Natural killer cell (primary cell): ENCODE measurements around the gene ARHGAP44. TPM values are rescaled to one million over a fixed set of nuclear protein-coding genes. Genes with fewer than 3 reads are reported as not detected.

ENCODE experiments used
- ATAC-seq, 3 donors: fragments of 150-1000 bp in 2 of 3; fragments of 200-7000 bp in 1 of 3; cut with Tn5 transposase; 1 replicate in 1 of 3; 2 replicates in 2 of 3; pipeline ENCODE4 v1.10.0; 2021; ENCODE audit warnings: mild to moderate bottlenecking in 2 of 3, moderate library complexity in 2 of 3
- DNase-seq, 2 donors: peaks; one replicate each; pipeline versions ENCODE4 v3.0.0 to v3.0.0-alpha.2; 2013 to 2021; ENCODE audit warnings: mixed read lengths in 1 of 2
- H3K27ac ChIP-seq: one replicate; pipeline ENCODE4 v1.5.1; 2013; ENCODE audit warnings: mild to moderate bottlenecking, low read length
- H3K27me3 ChIP-seq: one replicate; pipeline ENCODE4 v1.6.1; 2013; ENCODE audit warnings: low read length; ENCODE audit not compliant: control insufficient read depth, insufficient read depth
- H3K36me3 ChIP-seq: one replicate; pipeline ENCODE4 v1.6.1; 2013; ENCODE audit warnings: low read length; ENCODE audit not compliant: control insufficient read depth, insufficient read depth
- H3K4me1 ChIP-seq: one replicate; pipeline ENCODE4 v1.6.1; 2013; ENCODE audit warnings: low read length; ENCODE audit not compliant: control insufficient read depth, insufficient read depth
- H3K4me3 ChIP-seq: one replicate; pipeline ENCODE4 v1.5.1; 2013; ENCODE audit warnings: low read length
- H3K9me3 ChIP-seq: one replicate; pipeline ENCODE4 v1.6.1; 2013; ENCODE audit warnings: low read length; ENCODE audit not compliant: control insufficient read depth, insufficient read depth
- H3K27ac Mint-ChIP-seq, 2 donors: one replicate each; pipeline ENCODE4 v1.8.0; 2022; ENCODE audit warnings: mild to moderate bottlenecking in 2 of 2, mixed read lengths in 2 of 2, moderate library complexity in 1 of 2
- H3K27me3 Mint-ChIP-seq, 2 donors: one replicate each; pipeline ENCODE4 v1.8.0; 2022; ENCODE audit warnings: low read depth in 2 of 2, mixed read lengths in 2 of 2
- H3K36me3 Mint-ChIP-seq: one replicate; pipeline ENCODE4 v1.8.0; 2022; ENCODE audit warnings: mixed read lengths
- H3K4me1 Mint-ChIP-seq, 2 donors: one replicate each; pipeline ENCODE4 v1.8.0; 2022; ENCODE audit warnings: mixed read lengths in 2 of 2
- H3K4me3 Mint-ChIP-seq: one replicate; pipeline ENCODE4 v1.8.0; 2022; ENCODE audit warnings: mild to moderate bottlenecking, moderate library complexity, mixed read lengths
- H3K9me3 Mint-ChIP-seq, 2 donors: one replicate each; pipeline ENCODE4 v1.8.0; 2022; ENCODE audit warnings: mixed read lengths in 2 of 2
- CTCF ChIP-seq: fragments of 200-600 bp; IDR thresholded peaks from one replicate; pipeline ENCODE4 v1.8.0; 2022; ENCODE audit warnings: antibody characterized with exemption
- WGBS: methylation state at CpG from one replicate; pipeline ENCODE4 v1.1.7; 2013; ENCODE audit warnings: missing lambda C conversion rate; ENCODE audit not compliant: insufficient coverage; 5-methylcytosine and 5-hydroxymethylcytosine counted together
- intact Hi-C: fragments of 100-400 bp; cut with micrococcal nuclease; formaldehyde crosslinking; loops from one replicate; pipeline ENCODE4 v1.14.2; 2022
- total RNA-seq, 4 donors: library from RNA; stranded (reverse); fragments of 120-200 nt in 1 of 4; gene quantifications; one replicate each; pipeline versions ENCODE4 v1.2.3 to v1.2.4, GENCODE V29; 2013 to 2022

The ARHGAP44 gene
- total RNA-seq, 3 donors from 2014 or later (not counting 1 experiment from before 2014, with no cell fraction given), result not detected

- peaks cover 0 to 3% of the 10 kb centered on the region in 2 donors for H3K27me3 Mint-ChIP-seq
- no peak overlapping the region for H3K27ac Mint-ChIP-seq
- Histone ChIP-seq H3K36me3 (no peaks in the 10 kb centered on the region), H3K4me1 (no peaks in the 10 kb centered on the region), H3K9me3 (peaks cover 10% of the 10 kb centered on the region), H3K4me3 (no peak overlapping the region), H3K27me3 (no peaks in the 10 kb centered on the region), H3K27ac (no peak overlapping the region)
- peaks cover 10 to 18% of the 10 kb centered on the region in 2 donors for H3K9me3 Mint-ChIP-seq
- no peak overlapping the region for H3K4me3 Mint-ChIP-seq
- intact Hi-C loops, result no loop called here
- no peak for DNase-seq
- WGBS, result 96% methylated on average over 11 of the region's 11 CpGs
- no peak for ATAC-seq
- no peaks in the 10 kb centered on the region for H3K36me3 Mint-ChIP-seq
- TF ChIP-seq CTCF, result no peak
- H3K4me1 Mint-ChIP-seq, result no peaks in the 10 kb centered on the region
Observed at GRCh38 chr17:12896180-12896785, 107.0 kb downstream of the ARHGAP44 start.

- Mint-ChIP-seq H3K9me3 (peaks cover 7 to 13% of the 10 kb centered on the region in 2 donors), H3K4me1 (no peaks in the 10 kb centered on the region), H3K27ac (no peak overlapping the region), H3K4me3 (no peak overlapping the region), H3K27me3 (peaks cover 0 to 3% of the 10 kb centered on the region in 2 donors), H3K36me3 (no peaks in the 10 kb centered on the region)
- Histone ChIP-seq H3K4me3 (no peak overlapping the region), H3K27me3 (no peaks in the 10 kb centered on the region), H3K4me1 (no peaks in the 10 kb centered on the region), H3K27ac (no peak overlapping the region), H3K36me3 (no peaks in the 10 kb centered on the region), H3K9me3 (peaks cover 7% of the 10 kb centered on the region)
- DNase-seq (no peak), ATAC-seq (no peak)
- 68% methylated on average over 3 of the region's 3 CpGs for WGBS
- no peak for TF ChIP-seq CTCF
- intact Hi-C loops, result no loop called here
Observed at GRCh38 chr17:12898110-12898509, 108.8 kb downstream of the ARHGAP44 start.

DNA sequence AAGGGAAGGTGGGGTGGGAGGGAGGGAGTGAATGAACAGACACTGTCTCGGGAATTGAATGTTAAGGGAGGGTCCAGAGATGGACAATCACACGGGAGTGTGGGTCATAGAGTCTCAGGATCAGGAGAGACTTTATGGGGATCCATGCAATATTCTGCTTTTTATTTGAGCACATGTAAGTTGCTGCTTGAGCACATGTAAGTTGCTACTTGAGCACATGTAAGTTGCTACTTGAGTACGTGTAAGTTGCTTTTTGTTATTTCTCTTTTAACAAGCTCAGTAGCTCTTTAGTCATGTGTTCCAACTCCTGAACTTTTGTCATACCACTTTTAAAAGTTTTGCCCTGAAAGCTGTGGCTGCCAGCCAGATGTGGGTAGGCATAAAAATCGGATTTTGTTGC, 110.3 kb downstream of the ARHGAP44 start:
- TF ChIP-seq CTCF, result no peak
- Mint-ChIP-seq H3K27ac (no peak overlapping the region), H3K4me1 (no peaks in the 10 kb centered on the region), H3K4me3 (no peak overlapping the region), H3K9me3 (peaks cover 8 to 10% of the 10 kb centered on the region in 2 donors), H3K36me3 (no peaks in the 10 kb centered on the region), H3K27me3 (peaks cover 0 to 3% of the 10 kb centered on the region in 2 donors)
- H3K27me3 ChIP-seq, result no peaks in the 10 kb centered on the region
- intact Hi-C loops, result no loop called here
- 68% methylated on average over 4 of the region's 4 CpGs for WGBS
- no peak overlapping the region for H3K27ac ChIP-seq
- DNase-seq (no peak), ATAC-seq (no peak)
- H3K4me3 ChIP-seq, result no peak overlapping the region
- H3K9me3 ChIP-seq, result peaks cover 3% of the 10 kb centered on the region
- H3K36me3 ChIP-seq, result no peaks in the 10 kb centered on the region
- no peaks in the 10 kb centered on the region for H3K4me1 ChIP-seq

GRCh38 chr17:12900474-12900873, 111.2 kb downstream of the ARHGAP44 start:
- Mint-ChIP-seq H3K4me3 (no peak overlapping the region), H3K27me3 (peaks cover 0 to 3% of the 10 kb centered on the region in 2 donors), H3K27ac (no peak overlapping the region), H3K9me3 (peaks cover 8 to 10% of the 10 kb centered on the region in 2 donors), H3K4me1 (no peaks in the 10 kb centered on the region), H3K36me3 (no peaks in the 10 kb centered on the region)
- H3K36me3 ChIP-seq, result no peaks in the 10 kb centered on the region
- TF ChIP-seq CTCF, result no peak
- no peak overlapping the region for H3K4me3 ChIP-seq
- ATAC-seq (no peak), DNase-seq (no peak)
- whole genome bisulfite sequencing, result 90% methylated on average over 6 of the region's 6 CpGs
- no peak overlapping the region for H3K27ac ChIP-seq
- peaks cover 3% of the 10 kb centered on the region for H3K9me3 ChIP-seq
- intact Hi-C loops, result no loop called here
- no peaks in the 10 kb centered on the region for H3K4me1 ChIP-seq
- H3K27me3 ChIP-seq, result no peaks in the 10 kb centered on the region
